ENCODE data around the gene METTL15. TPM values are rescaled to one million over a fixed set of nuclear protein-coding genes. Genes with fewer than 3 reads are reported as not detected.

The METTL15 gene
- total RNA-seq, 1 experiment from 2014 or later: 9.1 TPM

GRCh38 chr11:28346209-28346608 is 238.0 kb downstream of the METTL15 start:
- Mint-ChIP-seq H3K27me3 (ENCODE audit: low read depth) (no peaks in the 10 kb centered on the region), H3K27ac (no peak overlapping the region), H3K9me3 (no peaks in the 10 kb centered on the region; a peak in 1 of 5 replicates), H3K4me1 (peaks cover 5 to 6% of the 10 kb centered on the region in 2 experiments; a peak in 1 of 4 replicates), H3K36me3 (ENCODE audit: insufficient read depth in 1 of 3, low read depth in 3 of 3) (no peaks in the 10 kb centered on the region), H3K4me3 (no peak overlapping the region)
- no peak overlapping the region for H2BK15ac ChIP-seq (ENCODE audit: low read depth, low read length)
- H2AK5ac ChIP-seq (ENCODE audit: insufficient read length, low read length): no peak overlapping the region
- no peak overlapping the region for H3T11ph ChIP-seq (ENCODE audit: low read length)
- H3K79me2 ChIP-seq (ENCODE audit: insufficient read depth, low read length): no peaks in the 10 kb centered on the region
- no peak overlapping the region for H3K18ac ChIP-seq (ENCODE audit: insufficient read length, low read depth, low read length)
- no peak overlapping the region for H2BK12ac ChIP-seq (ENCODE audit: insufficient read length, low read depth, low read length)
- H3K4me2 ChIP-seq (ENCODE audit: insufficient read depth, insufficient read length, low read length): no peak overlapping the region
- H3K4me1 ChIP-seq (ENCODE audit: insufficient read depth, low read length): no peaks in the 10 kb centered on the region
- no peak overlapping the region for H2AFZ ChIP-seq (ENCODE audit: low read length)
- no peaks in the 10 kb centered on the region for H3K23me2 ChIP-seq (ENCODE audit: insufficient read length, low read depth, low read length, poor library complexity, severe bottlenecking)
- no peak overlapping the region for H3K4ac ChIP-seq (ENCODE audit: low read depth, low read length)
- no peak overlapping the region for H2BK20ac ChIP-seq (ENCODE audit: low read depth, low read length, poor library complexity, severe bottlenecking)
- DNase-seq: no peak
- H3K23ac ChIP-seq (ENCODE audit: insufficient read length, low read depth, low read length): no peak overlapping the region
- H4K20me1 ChIP-seq (ENCODE audit: control insufficient read depth, insufficient read depth, insufficient read length): no peaks in the 10 kb centered on the region
- no peak overlapping the region for H3K14ac ChIP-seq (ENCODE audit: insufficient read depth, low read length)
- no peak overlapping the region for H4K8ac ChIP-seq (replicated peaks; ENCODE audit: insufficient read length, low read depth, low read length)
- no peaks in the 10 kb centered on the region for H3K79me1 ChIP-seq (ENCODE audit: insufficient read depth, low read depth, low read length, poor library complexity, severe bottlenecking)
- no peak overlapping the region for H2BK5ac ChIP-seq (ENCODE audit: insufficient read length, low read length)
- no peak for TF ChIP-seq CTCF (conservative IDR thresholded peaks at IDR 0.05)
- no peaks in the 10 kb centered on the region for H3K27me3 ChIP-seq (ENCODE audit: insufficient read depth, low read length)
- no peak overlapping the region for H3K27ac ChIP-seq (ENCODE audit: insufficient read length, low read depth, low read length)
- no peak overlapping the region for H4K91ac ChIP-seq (ENCODE audit: insufficient read length, low read depth, low read length)
- no peaks in the 10 kb centered on the region for H3K9me3 ChIP-seq (ENCODE audit: control insufficient read depth, low read depth, low read length)
- no peak overlapping the region for H2BK120ac ChIP-seq (ENCODE audit: low read depth, low read length, poor library complexity, severe bottlenecking)
- H3K56ac ChIP-seq (ENCODE audit: insufficient read length, low read depth, low read length): no peak overlapping the region
- no peak overlapping the region for H3K9ac ChIP-seq (ENCODE audit: extremely low read depth, insufficient read length, low read length)
- no peak overlapping the region for H4K5ac ChIP-seq (ENCODE audit: insufficient read length, low read depth, low read length)
